Right kidney (tissue), 1 donor: Measurements from ENCODE around the gene WDFY4.
A peak's percentile ranks its signal among the peaks of the same experiment; 100 is the strongest.

Experiments
- DNase-seq: peaks from one replicate; pipeline ENCODE4 v3.0.0-alpha.2; 2016

WDFY4 gene

GRCh38 chr10:48924988-48925387, 240.3 kb downstream of the WDFY4 start:
- DNase-seq = no peak

DNA sequence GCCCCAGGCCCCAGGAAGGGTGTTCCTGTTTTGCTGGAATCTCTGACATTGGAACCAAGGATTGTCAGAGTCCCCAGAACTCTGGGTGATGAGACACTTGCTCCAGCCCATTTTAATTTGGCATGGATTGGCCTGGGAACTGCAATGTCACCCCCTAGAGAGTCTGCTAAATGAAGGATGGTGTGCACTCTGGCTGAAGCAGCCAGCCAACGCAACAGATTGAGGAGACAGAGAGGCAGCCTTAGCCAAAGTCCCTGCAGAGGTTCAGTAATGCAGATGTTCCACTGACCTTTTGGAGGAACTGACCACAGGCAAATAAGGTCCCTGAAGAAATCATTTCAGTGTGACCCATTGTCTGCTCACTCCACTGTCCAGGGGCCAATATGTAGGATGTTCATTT, 241.6 kb downstream of the WDFY4 start:
- DNase-seq = no peak

DNA sequence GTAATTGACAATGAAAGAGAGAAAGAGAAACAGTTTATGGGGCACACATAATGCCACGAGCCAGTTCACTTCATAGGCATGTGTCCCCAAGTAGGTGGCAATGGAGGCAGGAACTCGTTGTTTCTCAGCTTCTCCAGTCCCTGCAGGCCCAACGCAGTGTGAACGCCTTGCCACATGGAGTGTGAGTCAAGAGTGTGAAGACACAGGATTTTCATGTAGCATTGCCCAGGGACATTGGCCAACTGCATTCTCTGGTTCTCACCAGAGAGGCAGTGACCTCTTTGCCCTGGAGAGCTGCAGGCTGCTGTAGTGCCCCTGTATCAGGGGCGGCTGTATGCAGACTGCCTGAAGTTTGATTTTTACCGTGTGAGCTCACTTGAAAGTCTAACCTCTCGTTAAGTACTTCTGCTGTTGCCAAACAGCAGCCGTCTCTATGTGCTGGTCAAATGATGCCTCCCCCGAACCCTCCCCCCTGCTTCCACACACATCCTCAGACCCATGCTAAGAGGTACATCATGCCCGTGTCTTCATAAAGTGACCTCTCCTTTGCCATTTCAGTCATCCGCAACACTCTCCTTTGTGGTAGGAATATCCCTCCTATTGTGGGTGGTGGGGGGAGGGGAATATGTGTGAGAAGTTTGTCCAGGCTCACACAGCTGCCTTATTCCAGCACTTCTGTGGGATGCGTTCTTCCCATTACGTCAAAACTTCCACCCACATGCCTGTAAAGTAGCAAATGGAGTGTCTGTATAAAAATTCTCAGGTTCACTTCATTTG, 242.3 kb downstream of the WDFY4 start:
- DNase-seq = peak; percentile 27

- no peak for DNase-seq
Observed at GRCh38 chr10:48929413-48929990, 244.8 kb downstream of the WDFY4 start.

GRCh38 chr10:48931188-48931587, 246.5 kb downstream of the WDFY4 start:
- no peak for DNase-seq

DNA sequence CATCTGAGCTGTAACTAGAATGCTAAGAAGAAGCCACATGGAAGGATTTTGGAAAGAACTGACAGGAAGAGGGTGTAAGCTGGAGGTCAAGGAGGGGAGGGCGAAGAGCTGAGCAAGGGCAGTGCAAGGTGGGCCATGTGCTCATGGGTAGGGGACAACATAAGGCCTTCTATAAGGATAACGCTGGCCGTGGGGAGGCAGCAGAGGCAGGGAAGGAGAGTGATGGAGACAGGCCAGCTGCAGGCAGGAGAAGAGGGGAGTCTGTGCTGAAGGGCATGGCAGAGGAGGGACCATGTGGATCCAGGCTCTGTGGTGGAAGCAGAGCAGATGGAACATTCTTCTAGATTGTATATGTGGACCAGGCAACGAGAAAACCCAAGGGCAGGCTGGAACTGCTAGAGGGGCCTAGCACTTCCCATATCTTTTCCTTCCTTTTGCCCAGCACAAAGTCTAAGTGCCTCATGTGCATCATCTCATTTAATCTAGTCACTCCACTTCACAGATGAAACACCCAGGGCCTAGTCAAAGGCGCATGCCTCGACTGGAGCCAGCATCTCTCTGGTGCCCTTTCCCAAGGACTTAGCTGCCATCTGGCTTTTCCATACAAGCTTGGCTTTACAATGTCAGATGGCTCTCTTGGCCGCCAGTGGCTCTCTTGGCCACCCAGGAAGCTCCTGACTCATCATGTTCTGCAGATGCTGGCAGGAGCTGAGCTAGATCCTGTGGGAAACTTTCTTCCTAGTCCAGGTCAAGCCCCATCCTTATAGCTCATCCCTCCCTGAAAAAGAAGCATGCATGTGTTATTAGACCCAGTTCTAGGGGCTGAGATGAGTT, 248.4 kb downstream of the WDFY4 start:
- DNase-seq = no peak

DNA sequence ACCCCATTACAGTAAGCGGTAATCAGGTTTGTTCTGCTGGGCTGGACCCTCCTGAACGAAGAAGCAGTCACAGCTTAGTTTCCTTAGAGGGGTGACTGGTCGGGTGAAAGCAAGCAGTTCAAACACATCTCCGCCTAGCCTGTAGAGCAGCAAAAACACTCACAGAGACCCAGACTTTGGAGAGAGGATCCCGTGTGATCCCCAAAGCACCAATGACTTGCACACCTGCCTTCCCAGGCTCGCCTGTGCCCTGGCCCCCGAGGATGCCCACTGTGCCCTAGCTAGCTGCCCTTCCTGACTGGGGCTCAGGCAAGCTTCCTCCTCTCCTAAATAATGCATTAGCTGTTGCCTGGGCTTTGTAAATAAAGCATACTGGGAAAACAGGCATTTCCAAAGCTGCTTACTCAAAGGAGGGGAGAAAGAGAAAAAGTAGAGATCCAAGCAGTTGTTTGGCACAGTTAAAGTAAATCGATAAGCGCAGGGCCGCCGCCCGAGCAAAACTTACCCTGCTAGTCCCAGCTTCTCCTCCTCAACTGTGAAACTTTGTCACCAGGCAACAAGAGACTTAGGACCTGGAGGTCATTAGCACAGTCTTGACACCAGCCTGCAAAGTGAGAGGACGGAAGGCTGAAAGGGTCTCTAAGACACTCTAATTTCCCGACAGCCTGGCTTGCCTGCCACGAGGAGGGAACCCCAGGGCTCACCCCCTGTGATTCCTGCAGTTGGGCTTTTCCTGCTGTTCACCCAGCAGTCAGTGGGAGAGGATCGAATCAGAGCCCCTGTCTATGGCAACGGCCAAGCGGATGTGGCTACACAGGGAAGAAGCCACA, 250.2 kb downstream of the WDFY4 start:
- DNase-seq = peak; percentile 29

- DNase-seq = no peak
Observed at GRCh38 chr10:48935577-48935976, 250.9 kb downstream of the WDFY4 start.

GRCh38 chr10:48937796-48938195, 253.1 kb downstream of the WDFY4 start:
- DNase-seq = no peak

DNA sequence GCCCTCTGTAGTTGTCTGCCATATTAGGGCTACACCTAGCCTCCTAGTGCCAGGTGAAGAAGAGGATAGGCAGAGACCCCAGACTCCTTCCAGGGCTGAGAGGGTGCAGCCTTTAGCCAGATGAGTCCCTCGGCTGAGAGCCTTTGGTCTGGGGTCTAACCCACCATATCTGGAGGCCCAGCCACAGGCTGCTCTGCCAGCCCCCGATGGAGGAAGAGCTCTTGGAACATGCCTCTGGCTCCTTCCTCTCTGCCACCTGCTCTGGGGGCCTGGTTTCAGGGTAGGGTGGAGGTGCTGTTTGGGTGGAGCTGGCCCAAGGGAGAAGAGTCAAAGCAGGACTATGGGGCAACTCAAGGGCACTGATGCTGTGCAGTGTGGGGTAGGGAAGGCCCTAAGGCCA, 253.6 kb downstream of the WDFY4 start:
- no peak for DNase-seq

- no peak for DNase-seq
Observed at GRCh38 chr10:48938990-48939536, 254.4 kb downstream of the WDFY4 start.

DNA sequence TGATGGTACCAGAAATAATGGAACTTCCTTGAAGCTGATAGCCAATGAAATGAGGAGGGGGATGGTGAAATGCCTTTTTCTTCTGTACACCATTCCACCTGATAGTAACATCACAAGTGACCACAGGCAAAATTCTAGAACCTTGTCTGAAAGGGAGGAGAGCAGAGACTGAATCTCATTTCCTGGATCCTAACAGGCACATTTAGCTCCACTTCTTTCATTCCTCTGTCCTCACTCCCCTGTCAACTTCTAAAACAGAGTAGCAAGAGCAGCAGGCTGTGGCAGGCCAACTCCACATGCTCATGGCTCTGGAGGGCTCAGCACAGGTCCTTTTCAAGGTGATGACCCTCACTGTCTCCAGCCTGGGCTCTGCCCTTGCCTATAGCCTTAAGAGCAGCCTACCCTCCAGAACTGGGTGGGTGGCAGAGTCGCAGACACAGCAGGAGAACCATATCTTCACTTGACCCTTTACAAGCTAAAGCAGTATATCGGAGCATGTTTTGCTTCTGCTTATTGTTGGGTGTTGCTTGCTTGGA, 255.2 kb downstream of the WDFY4 start, which contains the start of gene LRRC18:
TSS of gene LRRC18 (minus strand) at position 51 of the 536 bp plus-strand sequence. CDS start 25,685 bp downstream, outside the sequence.
- no peak for DNase-seq

DNA sequence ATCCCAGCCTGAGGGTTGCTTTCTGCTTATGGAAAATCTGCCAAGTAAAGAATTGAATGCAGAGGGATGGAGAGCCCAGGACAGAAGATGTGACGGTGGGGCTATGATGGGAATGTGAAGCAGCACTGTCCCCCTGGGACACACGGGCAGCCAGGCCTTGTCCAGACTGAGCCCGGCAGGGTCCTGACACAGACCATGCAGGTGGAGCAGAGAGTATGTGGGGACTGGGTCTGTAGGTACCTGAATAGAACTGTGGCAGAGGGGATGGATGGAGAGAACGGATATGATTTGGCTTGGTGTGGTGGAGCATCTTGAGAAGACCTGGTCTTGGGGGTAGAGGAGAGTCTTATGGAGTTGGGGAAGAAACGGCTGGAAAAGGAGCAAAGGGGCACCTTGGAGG, 255.7 kb downstream of the WDFY4 start:
- no peak for DNase-seq

DNA sequence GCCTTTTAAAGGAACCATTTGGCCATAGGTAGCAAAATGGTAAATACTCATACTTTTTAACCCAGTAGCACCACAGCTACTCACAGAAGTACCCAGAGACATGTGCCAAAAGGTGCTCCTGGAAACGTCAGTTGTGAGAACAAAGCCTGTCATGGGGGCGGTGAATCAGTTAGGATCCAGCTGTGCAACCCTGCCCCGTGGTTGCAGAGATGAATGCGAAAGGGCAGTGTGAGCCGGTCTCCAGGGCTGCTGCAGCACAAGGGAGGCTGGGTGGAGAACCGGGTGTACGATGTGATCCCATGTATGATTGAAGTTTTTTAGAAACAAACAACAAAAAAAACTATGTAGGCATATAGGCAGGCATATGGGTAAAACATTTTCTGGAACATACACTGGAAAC, 256.3 kb downstream of the WDFY4 start:
- no peak for DNase-seq

DNA sequence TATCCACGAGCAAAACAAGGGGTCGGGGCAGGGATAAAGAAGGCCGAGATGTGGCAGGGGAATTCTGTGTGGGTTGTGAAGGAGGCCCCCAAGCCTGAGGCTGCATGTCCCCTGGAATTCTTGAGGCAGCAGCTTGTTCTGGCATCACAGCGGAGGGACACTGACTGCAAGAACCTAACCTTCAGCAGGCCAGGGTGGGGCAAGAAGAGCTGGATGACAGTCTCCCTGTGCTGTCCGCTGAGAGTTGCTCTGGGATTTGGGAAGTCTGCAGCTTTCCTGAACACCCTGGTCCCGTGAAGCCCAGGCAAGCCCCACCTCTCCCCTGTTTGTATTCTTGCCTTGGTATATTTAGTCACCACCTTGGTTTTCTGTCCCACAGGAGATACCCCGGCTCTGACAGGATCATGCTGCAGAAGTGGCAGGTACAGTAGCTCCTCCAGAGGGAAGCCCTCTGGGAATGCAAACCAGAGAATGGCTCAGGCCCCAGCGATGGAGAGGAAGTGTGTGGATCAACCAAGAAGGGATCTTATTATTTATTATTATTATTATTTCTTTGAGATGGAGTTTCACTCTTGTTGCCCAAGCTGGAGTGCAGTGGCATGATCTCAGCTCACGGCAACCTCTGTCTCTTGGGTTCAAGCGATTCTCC, 256.9 kb downstream of the WDFY4 start:
- DNase-seq = no peak

GRCh38 chr10:48943096-48943495, 258.4 kb downstream of the WDFY4 start:
- no peak for DNase-seq

GRCh38 chr10:48944171-48944570, 259.5 kb downstream of the WDFY4 start:
- DNase-seq = no peak

DNA sequence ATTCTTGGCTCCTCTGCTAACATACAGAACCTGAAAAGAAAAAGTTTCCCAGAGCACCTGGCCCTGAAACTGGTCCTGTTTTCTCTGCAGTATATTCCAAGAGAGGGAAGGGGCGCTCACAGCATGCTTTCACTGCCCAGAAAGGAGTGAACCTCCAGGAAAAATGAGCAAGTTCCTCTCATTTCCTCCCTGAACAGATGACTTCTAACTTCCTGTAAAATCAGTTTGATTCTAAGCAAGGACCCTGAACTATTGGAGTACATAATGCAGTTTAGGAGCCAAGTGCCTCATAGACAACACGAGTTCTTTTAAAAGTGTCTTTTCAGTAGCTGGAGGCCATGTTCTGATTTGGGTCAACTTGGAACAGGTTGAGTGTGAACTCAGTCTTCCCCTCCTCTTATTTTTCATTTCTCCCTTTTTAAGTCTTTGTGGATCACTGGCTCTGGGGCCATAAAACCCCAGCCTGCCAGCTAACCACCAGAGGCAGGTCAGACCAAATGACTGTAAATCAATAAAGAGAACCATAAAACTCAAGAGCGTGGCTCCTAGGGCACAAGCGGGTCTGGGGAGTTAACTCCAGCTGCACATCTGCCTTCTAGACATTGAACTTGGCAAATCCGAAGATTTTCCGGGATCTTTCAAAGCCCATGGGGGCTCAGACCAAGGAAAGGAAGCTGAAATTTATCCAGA, 260.9 kb downstream of the WDFY4 start:
- peak; percentile 29 for DNase-seq

DNA sequence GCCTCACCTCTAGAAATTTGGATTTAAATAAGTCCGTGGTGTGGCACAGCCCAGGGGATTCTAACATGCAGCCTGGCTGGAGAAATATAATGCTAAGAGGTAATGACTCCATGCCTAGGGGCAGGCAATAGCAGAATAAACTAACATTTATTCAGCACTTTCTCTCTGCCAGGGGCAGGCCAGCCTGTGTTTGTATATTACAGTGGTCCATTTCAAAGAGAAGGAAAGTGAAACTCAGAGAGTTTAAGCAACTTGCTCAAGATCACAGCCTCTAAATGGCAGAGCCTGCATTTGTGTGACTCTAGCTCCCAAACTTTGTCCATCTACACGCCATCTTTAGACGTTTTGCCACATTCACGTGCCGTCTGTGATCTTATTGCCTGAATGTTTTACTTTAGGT, 261.7 kb downstream of the WDFY4 start:
- no peak for DNase-seq

- DNase-seq = no peak
Observed at GRCh38 chr10:48946891-48947500, 262.3 kb downstream of the WDFY4 start.
